Natural killer cell (primary cell): ENCODE data around the gene SLC29A2. TPM values are rescaled to one million over a fixed set of nuclear protein-coding genes. Genes with fewer than 3 reads are reported as not detected.
"Not testable (repeated sequence)": the region's sequence is repeated elsewhere in the genome, so short reads cannot be mapped to it uniquely, and the experiment has no call there.

Experiments
- ATAC-seq, 3 donors: fragments of 150-1000 bp in 2 of 3; fragments of 200-7000 bp in 1 of 3; cut with Tn5 transposase; 1 replicate in 1 of 3; 2 replicates in 2 of 3; pipeline ENCODE4 v1.10.0; 2021; ENCODE audit warnings: mild to moderate bottlenecking in 2 of 3, moderate library complexity in 2 of 3
- DNase-seq, 2 donors: peaks; one replicate each; pipeline versions ENCODE4 v3.0.0 to v3.0.0-alpha.2; 2013 to 2021; ENCODE audit warnings: mixed read lengths in 1 of 2
- H3K27ac ChIP-seq: one replicate; pipeline ENCODE4 v1.5.1; 2013; ENCODE audit warnings: mild to moderate bottlenecking, low read length
- H3K27me3 ChIP-seq: one replicate; pipeline ENCODE4 v1.6.1; 2013; ENCODE audit warnings: low read length; ENCODE audit not compliant: control insufficient read depth, insufficient read depth
- H3K36me3 ChIP-seq: one replicate; pipeline ENCODE4 v1.6.1; 2013; ENCODE audit warnings: low read length; ENCODE audit not compliant: control insufficient read depth, insufficient read depth
- H3K4me1 ChIP-seq: one replicate; pipeline ENCODE4 v1.6.1; 2013; ENCODE audit warnings: low read length; ENCODE audit not compliant: control insufficient read depth, insufficient read depth
- H3K4me3 ChIP-seq: one replicate; pipeline ENCODE4 v1.5.1; 2013; ENCODE audit warnings: low read length
- H3K9me3 ChIP-seq: one replicate; pipeline ENCODE4 v1.6.1; 2013; ENCODE audit warnings: low read length; ENCODE audit not compliant: control insufficient read depth, insufficient read depth
- H3K27ac Mint-ChIP-seq, 2 donors: one replicate each; pipeline ENCODE4 v1.8.0; 2022; ENCODE audit warnings: mild to moderate bottlenecking in 2 of 2, mixed read lengths in 2 of 2, moderate library complexity in 1 of 2
- H3K27me3 Mint-ChIP-seq, 2 donors: one replicate each; pipeline ENCODE4 v1.8.0; 2022; ENCODE audit warnings: low read depth in 2 of 2, mixed read lengths in 2 of 2
- H3K36me3 Mint-ChIP-seq: one replicate; pipeline ENCODE4 v1.8.0; 2022; ENCODE audit warnings: mixed read lengths
- H3K4me1 Mint-ChIP-seq, 2 donors: one replicate each; pipeline ENCODE4 v1.8.0; 2022; ENCODE audit warnings: mixed read lengths in 2 of 2
- H3K4me3 Mint-ChIP-seq: one replicate; pipeline ENCODE4 v1.8.0; 2022; ENCODE audit warnings: mild to moderate bottlenecking, moderate library complexity, mixed read lengths
- H3K9me3 Mint-ChIP-seq, 2 donors: one replicate each; pipeline ENCODE4 v1.8.0; 2022; ENCODE audit warnings: mixed read lengths in 2 of 2
- WGBS: methylation state at CpG from one replicate; pipeline ENCODE4 v1.1.7; 2013; ENCODE audit warnings: missing lambda C conversion rate; ENCODE audit not compliant: insufficient coverage; 5-methylcytosine and 5-hydroxymethylcytosine counted together
- intact Hi-C: fragments of 100-400 bp; cut with micrococcal nuclease; formaldehyde crosslinking; loops from one replicate; pipeline ENCODE4 v1.14.2; 2022
- total RNA-seq, 4 donors: library from RNA; stranded (reverse); fragments of 120-200 nt in 1 of 4; gene quantifications; one replicate each; pipeline versions ENCODE4 v1.2.3 to v1.2.4, GENCODE V29; 2013 to 2022
- TF ChIP-seq, protein P1 (sequence below): fragments of 200-600 bp; IDR thresholded peaks from one replicate; pipeline ENCODE4 v1.8.0; 2022; ENCODE audit warnings: antibody characterized with exemption

Gene SLC29A2
- total RNA-seq, 3 donors from 2014 or later (not counting 1 experiment from before 2014, with no cell fraction given), result 1.5 to 1.8 (median 1.6) TPM

DNA sequence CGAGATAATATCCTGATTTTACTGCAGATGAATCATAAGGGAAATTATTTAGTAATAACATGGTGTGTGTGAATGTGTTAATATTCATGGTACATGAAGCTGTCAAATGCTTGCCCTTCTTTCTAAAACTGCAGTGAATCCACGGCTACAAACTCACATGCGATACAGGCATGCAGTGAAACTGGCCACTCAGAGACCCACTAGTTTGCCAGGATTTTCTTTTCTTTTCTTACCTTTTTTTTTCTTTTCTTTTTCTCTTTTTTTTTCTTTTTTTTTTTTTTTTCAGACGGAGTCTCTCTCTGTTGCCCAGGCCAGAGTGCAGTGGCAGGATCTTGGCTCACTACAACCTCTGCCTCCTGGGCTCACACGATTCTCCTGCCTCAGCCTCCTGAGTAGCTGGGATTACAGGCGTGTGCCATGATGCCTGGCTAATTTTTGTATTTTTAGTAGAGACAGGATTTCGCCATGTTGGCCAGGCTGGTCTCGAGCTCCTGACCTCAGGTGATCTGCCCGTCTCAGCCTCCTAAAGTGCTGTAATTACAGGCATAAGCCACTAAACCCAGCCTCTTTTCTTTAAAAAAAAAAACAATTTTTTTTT lies 2.2 kb upstream of the SLC29A2 start:
- H3K36me3 Mint-ChIP-seq, DNase-seq, H3K4me3 ChIP-seq, H3K9me3 Mint-ChIP-seq, H3K9me3 ChIP-seq, H3K4me1 Mint-ChIP-seq, H3K36me3 ChIP-seq, H3K27me3 Mint-ChIP-seq, intact Hi-C loops, H3K27me3 ChIP-seq, H3K27ac ChIP-seq, ATAC-seq, H3K27ac Mint-ChIP-seq: not testable (repeated sequence)
- peak overlapping the region; percentile 47 for H3K4me3 Mint-ChIP-seq
- peaks cover 15% of the 10 kb centered on the region for H3K4me1 ChIP-seq
- WGBS, result 92% methylated on average over 8 of the region's 9 CpGs

DNA sequence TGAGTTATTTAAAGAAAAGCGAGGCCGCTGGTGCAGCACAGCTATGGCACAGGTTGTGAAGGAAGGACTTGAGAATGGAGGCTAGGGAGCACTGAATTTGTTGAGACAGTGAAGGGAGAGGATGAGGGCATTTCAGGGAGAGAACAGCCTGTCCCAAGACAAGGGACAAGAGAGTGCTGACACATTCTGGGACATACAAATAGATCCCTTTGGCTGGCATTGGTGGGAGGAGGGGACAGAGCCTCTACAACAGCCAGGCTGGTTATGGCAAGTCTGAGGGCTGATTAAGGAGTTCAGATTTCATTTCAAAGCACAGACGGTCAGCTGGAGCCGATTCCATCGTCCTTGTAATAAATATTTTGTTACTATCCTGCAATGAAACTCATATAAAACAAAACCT lies 1.7 kb upstream of the SLC29A2 start:
- Mint-ChIP-seq H3K9me3 (no peaks in the 10 kb centered on the region), H3K4me1 (no peaks in the 10 kb centered on the region), H3K4me3 (peak overlapping the region; percentile 47), H3K36me3 (no peaks in the 10 kb centered on the region), H3K27me3 (peaks cover 6 to 9% of the 10 kb centered on the region in 2 donors), H3K27ac (no peak overlapping the region)
- Histone ChIP-seq H3K36me3 (no peaks in the 10 kb centered on the region), H3K4me1 (peaks cover 15% of the 10 kb centered on the region), H3K27me3 (no peaks in the 10 kb centered on the region), H3K4me3 (no peak overlapping the region), H3K27ac (no peak overlapping the region), H3K9me3 (no peaks in the 10 kb centered on the region)
- DNase-seq (no peak), ATAC-seq (no peak)
- 90% methylated on average over 5 of the region's 5 CpGs for WGBS
- intact Hi-C loops, result no loop called here
- TF ChIP-seq, protein P1, sequence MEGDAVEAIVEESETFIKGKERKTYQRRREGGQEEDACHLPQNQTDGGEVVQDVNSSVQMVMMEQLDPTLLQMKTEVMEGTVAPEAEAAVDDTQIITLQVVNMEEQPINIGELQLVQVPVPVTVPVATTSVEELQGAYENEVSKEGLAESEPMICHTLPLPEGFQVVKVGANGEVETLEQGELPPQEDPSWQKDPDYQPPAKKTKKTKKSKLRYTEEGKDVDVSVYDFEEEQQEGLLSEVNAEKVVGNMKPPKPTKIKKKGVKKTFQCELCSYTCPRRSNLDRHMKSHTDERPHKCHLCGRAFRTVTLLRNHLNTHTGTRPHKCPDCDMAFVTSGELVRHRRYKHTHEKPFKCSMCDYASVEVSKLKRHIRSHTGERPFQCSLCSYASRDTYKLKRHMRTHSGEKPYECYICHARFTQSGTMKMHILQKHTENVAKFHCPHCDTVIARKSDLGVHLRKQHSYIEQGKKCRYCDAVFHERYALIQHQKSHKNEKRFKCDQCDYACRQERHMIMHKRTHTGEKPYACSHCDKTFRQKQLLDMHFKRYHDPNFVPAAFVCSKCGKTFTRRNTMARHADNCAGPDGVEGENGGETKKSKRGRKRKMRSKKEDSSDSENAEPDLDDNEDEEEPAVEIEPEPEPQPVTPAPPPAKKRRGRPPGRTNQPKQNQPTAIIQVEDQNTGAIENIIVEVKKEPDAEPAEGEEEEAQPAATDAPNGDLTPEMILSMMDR, result no peak

GRCh38 chr11:66369073-66369894 lies 2.3 kb downstream of the SLC29A2 start:
- no peak overlapping the region for H3K4me3 ChIP-seq
- no peaks in the 10 kb centered on the region for H3K36me3 ChIP-seq
- DNase-seq (no peak), ATAC-seq (no peak)
- peaks cover 15% of the 10 kb centered on the region for H3K4me1 ChIP-seq
- WGBS, result 96% methylated on average over 24 of the region's 25 CpGs
- H3K27me3 Mint-ChIP-seq, result peaks cover 0 to 7% of the 10 kb centered on the region in 2 donors
- H3K9me3 ChIP-seq, result no peaks in the 10 kb centered on the region
- TF ChIP-seq, protein P1, result no peak
- peak overlapping the region; percentile 17 for H3K4me3 Mint-ChIP-seq
- H3K36me3 Mint-ChIP-seq, result no peaks in the 10 kb centered on the region
- intact Hi-C loops, result no loop called here
- no peaks in the 10 kb centered on the region for H3K9me3 Mint-ChIP-seq
- H3K27ac Mint-ChIP-seq, result no peak overlapping the region
- no peaks in the 10 kb centered on the region for H3K4me1 Mint-ChIP-seq
- H3K27me3 ChIP-seq, result no peaks in the 10 kb centered on the region
- H3K27ac ChIP-seq, result no peak overlapping the region

DNA sequence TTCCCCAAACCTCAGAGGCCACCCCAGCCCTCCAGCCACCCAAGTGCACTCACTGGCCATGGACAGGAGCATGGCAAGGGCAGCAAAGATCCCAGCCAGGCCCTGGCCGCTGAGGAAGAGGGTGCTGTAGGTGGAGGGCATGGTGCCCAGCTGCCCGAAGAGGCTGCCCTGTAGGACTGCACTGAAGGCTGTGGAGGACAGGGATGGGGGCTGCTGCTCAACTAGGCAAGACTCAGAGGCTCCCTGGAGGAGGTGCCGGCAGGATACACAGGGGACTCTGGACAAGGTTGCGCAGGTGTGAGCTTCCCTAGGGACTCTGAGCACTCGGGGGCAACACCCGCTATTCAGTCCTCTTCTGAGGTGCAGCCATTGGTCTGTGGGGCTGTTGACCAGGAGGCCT lies 3.1 kb downstream of the SLC29A2 start:
- DNase-seq (no peak), ATAC-seq (no peak)
- H3K27me3 Mint-ChIP-seq, result peaks cover 0 to 7% of the 10 kb centered on the region in 2 donors
- H3K36me3 ChIP-seq, result no peaks in the 10 kb centered on the region
- H3K9me3 ChIP-seq, result no peaks in the 10 kb centered on the region
- no peaks in the 10 kb centered on the region for H3K9me3 Mint-ChIP-seq
- H3K27ac ChIP-seq, result no peak overlapping the region
- no peak overlapping the region for H3K4me3 ChIP-seq
- WGBS, result 95% methylated on average over 6 of the region's 6 CpGs
- peaks cover 15% of the 10 kb centered on the region for H3K4me1 ChIP-seq
- no peaks in the 10 kb centered on the region for H3K27me3 ChIP-seq
- intact Hi-C loops, result no loop called here
- no peaks in the 10 kb centered on the region for H3K4me1 Mint-ChIP-seq
- H3K27ac Mint-ChIP-seq, result no peak overlapping the region
- no peaks in the 10 kb centered on the region for H3K36me3 Mint-ChIP-seq
- H3K4me3 Mint-ChIP-seq, result no peak overlapping the region
- TF ChIP-seq, protein P1, result no peak
